Measurements from ENCODE around the gene ATF6. TPM values are rescaled to one million over a fixed set of nuclear protein-coding genes. Genes with fewer than 3 reads are reported as not detected.
"Not testable (repeated sequence)": the region's sequence is repeated elsewhere in the genome, so short reads cannot be mapped to it uniquely, and the experiment has no call there.

ATF6 gene
- total and polyA plus RNA-seq, 2 donors (not counting 1 experiment from before 2014, with no cell fraction given), result 5.7 to 26.6 TPM

- ChIA-PET POLR2A (no interaction called here), CTCF (interaction anchor here (4.1 kb wide), 1 partner anchor 11 kb away, joined by 16 read pairs; no protein-coding TSS in a partner anchor)
- ATAC-seq (ENCODE audit: low read depth) (no peak), DNase-seq (no peak)
- Histone ChIP-seq H3K27me3 (replicated peaks in 1 of 4; ENCODE audit: control extremely low read depth in 1 of 4, control insufficient read depth in 3 of 4, insufficient read depth in 4 of 4, low read length in 3 of 4) (no peaks in the 10 kb centered on the region), H3K27ac (ENCODE audit: low read length in 2 of 2) (no peak overlapping the region), H3K9me3 (ENCODE audit: control extremely low read depth in 1 of 3, control insufficient read depth in 2 of 3, insufficient read depth in 1 of 3, low read length in 2 of 3) (no peaks in the 10 kb centered on the region), H3K9ac (ENCODE audit: low read length) (no peak overlapping the region), H3K4me1 (ENCODE audit: control insufficient read depth in 2 of 2, insufficient read depth in 2 of 2, low read length in 2 of 2) (no peaks in the 10 kb centered on the region), H2AFZ (ENCODE audit: insufficient read depth, low read depth, low read length, poor library complexity, severe bottlenecking) (no peak overlapping the region), H3K4me2 (replicated peaks; ENCODE audit: low read depth, low read length, poor library complexity, severe bottlenecking) (no peak overlapping the region), H3K4me3 (ENCODE audit: control extremely low read depth in 1 of 5, extremely low read depth in 1 of 5, insufficient read depth in 1 of 5, low read depth in 2 of 5, low read length in 4 of 5) (no peak overlapping the region), H3K79me2 (ENCODE audit: control insufficient read depth, insufficient read depth, low read length) (no peaks in the 10 kb centered on the region), H3K36me3 (replicated peaks in 1 of 2; ENCODE audit: control extremely low read depth in 1 of 2, control insufficient read depth in 1 of 2, extremely low read depth in 1 of 2, insufficient read depth in 2 of 2, low read length in 1 of 2) (peaks cover 0 to 38% of the 10 kb centered on the region in 2 experiments), H4K20me1 (ENCODE audit: control insufficient read depth, insufficient read depth, low read length, poor library complexity, severe bottlenecking) (no peaks in the 10 kb centered on the region)
- Mint-ChIP-seq H3K9me3 (ENCODE audit: insufficient read depth) (no peaks in the 10 kb centered on the region), H3K4me3 (no peak overlapping the region), H3K27me3 (no peaks in the 10 kb centered on the region), H3K27ac (no peak overlapping the region), H3K4me1 (peaks cover 3% of the 10 kb centered on the region)
- no peak for TF ChIP-seq CTCF (IDR thresholded peaks at IDR 0.05)
- no peak for TF ChIP-seq EZH2 (IDR thresholded peaks at IDR 0.05; ENCODE audit: borderline replicate concordance, insufficient read depth, low read depth, low read length, poor library complexity, severe bottlenecking)
- intact Hi-C loops (cut with micrococcal nuclease), result no loop called here
- 100% methylated on average over 1 of the region's 2 CpGs for WGBS (ENCODE audit: insufficient coverage)
These were observed 37.1 kb downstream of the ATF6 start for GRCh38 chr1:161803181-161803580.

GRCh38 chr1:161805399-161806197 is 39.5 kb downstream of the ATF6 start:
- Histone ChIP-seq H3K27ac (ENCODE audit: low read length in 2 of 2) (no peak overlapping the region), H3K9ac (ENCODE audit: low read length) (no peak overlapping the region), H2AFZ (ENCODE audit: insufficient read depth, low read depth, low read length, poor library complexity, severe bottlenecking) (no peak overlapping the region), H4K20me1 (ENCODE audit: control insufficient read depth, insufficient read depth, low read length, poor library complexity, severe bottlenecking) (no peaks in the 10 kb centered on the region), H3K4me1 (ENCODE audit: control insufficient read depth in 2 of 2, insufficient read depth in 2 of 2, low read length in 2 of 2) (no peaks in the 10 kb centered on the region), H3K4me2 (replicated peaks; ENCODE audit: low read depth, low read length, poor library complexity, severe bottlenecking) (no peak overlapping the region), H3K36me3 (replicated peaks in 1 of 2; ENCODE audit: control extremely low read depth in 1 of 2, control insufficient read depth in 1 of 2, extremely low read depth in 1 of 2, insufficient read depth in 2 of 2, low read length in 1 of 2) (peaks cover 8 to 30% of the 10 kb centered on the region in 2 experiments), H3K9me3 (ENCODE audit: control extremely low read depth in 1 of 3, control insufficient read depth in 2 of 3, insufficient read depth in 1 of 3, low read length in 2 of 3) (peaks cover 0 to 8% (median 0%) of the 10 kb centered on the region in 3 donors), H3K79me2 (ENCODE audit: control insufficient read depth, insufficient read depth, low read length) (peaks cover 3% of the 10 kb centered on the region), H3K27me3 (replicated peaks in 1 of 4; ENCODE audit: control extremely low read depth in 1 of 4, control insufficient read depth in 3 of 4, insufficient read depth in 4 of 4, low read length in 3 of 4) (no peaks in the 10 kb centered on the region), H3K4me3 (ENCODE audit: control extremely low read depth in 1 of 5, extremely low read depth in 1 of 5, insufficient read depth in 1 of 5, low read depth in 2 of 5, low read length in 4 of 5) (no peak overlapping the region)
- Mint-ChIP-seq H3K4me3 (no peak overlapping the region), H3K9me3 (ENCODE audit: insufficient read depth) (peaks cover 8% of the 10 kb centered on the region), H3K27ac (no peak overlapping the region), H3K4me1 (peaks cover 4% of the 10 kb centered on the region), H3K27me3 (no peaks in the 10 kb centered on the region)
- 40% methylated on average over 1 of the region's 3 CpGs for WGBS (ENCODE audit: insufficient coverage)
- DNase-seq, result no peak
- TF ChIP-seq EZH2 (IDR thresholded peaks at IDR 0.05; ENCODE audit: borderline replicate concordance, insufficient read depth, low read depth, low read length, poor library complexity, severe bottlenecking), result no peak
- TF ChIP-seq CTCF (IDR thresholded peaks at IDR 0.05), result no peak
- ATAC-seq (ENCODE audit: low read depth), result no peak
- POLR2A ChIA-PET, result no interaction called here
- intact Hi-C loops (cut with micrococcal nuclease), result no loop called here
- CTCF ChIA-PET, result no interaction called here

GRCh38 chr1:161809202-161809601 is 43.1 kb downstream of the ATF6 start:
- WGBS (ENCODE audit: insufficient coverage), result no CpG with 5 or more reads among the region's 2 CpGs
- H3K27me3 Mint-ChIP-seq; H3K4me3 ChIP-seq (ENCODE audit: control extremely low read depth in 1 of 5, extremely low read depth in 1 of 5, insufficient read depth in 1 of 5, low read depth in 2 of 5, low read length in 4 of 5); H3K4me3 Mint-ChIP-seq; H3K9ac ChIP-seq (ENCODE audit: low read length); H3K79me2 ChIP-seq (ENCODE audit: control insufficient read depth, insufficient read depth, low read length); H3K9me3 Mint-ChIP-seq (ENCODE audit: insufficient read depth); CTCF ChIA-PET; DNase-seq; H3K4me1 Mint-ChIP-seq; H3K27me3 ChIP-seq (replicated peaks in 1 of 4; ENCODE audit: control extremely low read depth in 1 of 4, control insufficient read depth in 3 of 4, insufficient read depth in 4 of 4, low read length in 3 of 4); H2AFZ ChIP-seq (ENCODE audit: insufficient read depth, low read depth, low read length, poor library complexity, severe bottlenecking); ATAC-seq (ENCODE audit: low read depth); POLR2A ChIA-PET; intact Hi-C loops (cut with micrococcal nuclease); H4K20me1 ChIP-seq (ENCODE audit: control insufficient read depth, insufficient read depth, low read length, poor library complexity, severe bottlenecking); H3K4me1 ChIP-seq (ENCODE audit: control insufficient read depth in 2 of 2, insufficient read depth in 2 of 2, low read length in 2 of 2); H3K27ac ChIP-seq (ENCODE audit: low read length in 2 of 2); H3K27ac Mint-ChIP-seq; H3K4me2 ChIP-seq (replicated peaks; ENCODE audit: low read depth, low read length, poor library complexity, severe bottlenecking): not testable (repeated sequence)
- Histone ChIP-seq H3K9me3 (ENCODE audit: control extremely low read depth in 1 of 3, control insufficient read depth in 2 of 3, insufficient read depth in 1 of 3, low read length in 2 of 3) (peaks cover 0 to 10% (median 0%) of the 10 kb centered on the region in 3 donors), H3K36me3 (replicated peaks in 1 of 2; ENCODE audit: control extremely low read depth in 1 of 2, control insufficient read depth in 1 of 2, extremely low read depth in 1 of 2, insufficient read depth in 2 of 2, low read length in 1 of 2) (peaks cover 9 to 11% of the 10 kb centered on the region in 2 experiments)
